ENCODE results near the gene FNBP1L.

FNBP1L gene

GRCh38 chr1:93443454-93443853 lies 4.5 kb upstream of the FNBP1L start:
- H3K4me2 ChIP-seq (ENCODE audit: low read length): no peak overlapping the region
- H3K56ac ChIP-seq (ENCODE audit: low read length): no peak overlapping the region
- peaks cover 5% of the 10 kb centered on the region for H3K79me2 ChIP-seq (ENCODE audit: control insufficient read depth, insufficient read depth, low read length)
- H4K5ac ChIP-seq (ENCODE audit: low read length): no peak overlapping the region
- no peak overlapping the region for H2AK5ac ChIP-seq (ENCODE audit: low read length)
- no peak overlapping the region for H3K9ac ChIP-seq (ENCODE audit: low read length)
- H3K4me1 ChIP-seq (ENCODE audit: control insufficient read depth, low read depth, low read length): no peaks in the 10 kb centered on the region
- H3K27me3 ChIP-seq (ENCODE audit: insufficient read depth, low read length, poor library complexity): no peaks in the 10 kb centered on the region
- H2BK15ac ChIP-seq (replicated peaks; ENCODE audit: low read depth): no peak overlapping the region
- H2BK120ac ChIP-seq (ENCODE audit: low read depth, low read length): no peak overlapping the region
- no peak overlapping the region for H3K27ac ChIP-seq (ENCODE audit: low read depth, low read length)
- H4K8ac ChIP-seq (ENCODE audit: low read depth, low read length): no peak overlapping the region
- no peak overlapping the region for H3K18ac ChIP-seq (ENCODE audit: low read length)
- H3K79me1 ChIP-seq (ENCODE audit: low read length): no peaks in the 10 kb centered on the region
- no peak overlapping the region for H3K4me3 ChIP-seq (ENCODE audit: low read length)
- H3K4ac ChIP-seq (ENCODE audit: low read depth, low read length): no peak overlapping the region
- H3K36me3 ChIP-seq (ENCODE audit: control insufficient read depth, insufficient read depth, low read length): no peaks in the 10 kb centered on the region
- DNase-seq: no peak
- no peak overlapping the region for H2BK5ac ChIP-seq (ENCODE audit: low read length)
- H3K23ac ChIP-seq (ENCODE audit: low read length): no peak overlapping the region

DNA sequence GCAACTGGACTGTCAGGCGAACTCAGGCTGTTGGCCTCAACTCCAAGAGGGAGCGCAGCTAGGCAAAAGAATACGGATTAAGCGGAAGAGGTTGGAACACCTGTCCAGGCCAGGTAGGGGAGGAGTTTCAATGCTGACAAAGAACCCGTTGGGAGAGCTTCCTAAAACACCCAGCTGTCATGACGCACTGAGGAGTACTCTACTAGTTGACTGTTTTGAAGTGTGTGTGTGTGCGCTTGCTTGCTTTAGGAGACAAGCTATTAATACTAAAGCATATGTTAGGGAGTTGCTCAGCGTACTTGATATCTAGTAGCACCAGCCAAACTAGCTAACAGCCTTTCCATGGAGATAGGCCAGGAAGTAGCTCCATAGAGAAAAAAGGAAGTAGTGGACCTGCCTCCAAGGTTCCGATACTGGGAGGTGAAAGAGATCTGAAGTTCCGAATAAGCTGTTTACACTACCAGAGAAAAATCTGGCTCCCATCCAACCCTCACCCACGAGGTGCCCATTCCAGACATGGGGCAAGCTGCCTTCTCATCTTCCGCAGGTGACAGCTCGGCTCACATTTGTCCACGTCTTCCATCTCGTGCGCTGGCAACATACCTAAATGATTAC lies 974 bp upstream of the FNBP1L start:
- Histone ChIP-seq H2BK120ac (ENCODE audit: low read depth, low read length) (no peak overlapping the region), H3K18ac (ENCODE audit: low read length) (no peak overlapping the region), H3K23ac (ENCODE audit: low read length) (no peak overlapping the region), H3K9ac (ENCODE audit: low read length) (no peak overlapping the region), H2AK5ac (ENCODE audit: low read length) (no peak overlapping the region), H3K56ac (ENCODE audit: low read length) (no peak overlapping the region), H2BK5ac (ENCODE audit: low read length) (no peak overlapping the region), H4K8ac (ENCODE audit: low read depth, low read length) (no peak overlapping the region), H3K4me2 (ENCODE audit: low read length) (no peak overlapping the region), H3K36me3 (ENCODE audit: control insufficient read depth, insufficient read depth, low read length) (no peaks in the 10 kb centered on the region), H2BK15ac (replicated peaks; ENCODE audit: low read depth) (no peak overlapping the region), H3K4me3 (ENCODE audit: low read length) (no peak overlapping the region), H3K27ac (ENCODE audit: low read depth, low read length) (no peak overlapping the region), H3K79me2 (ENCODE audit: control insufficient read depth, insufficient read depth, low read length) (peaks cover 30% of the 10 kb centered on the region), H3K79me1 (ENCODE audit: low read length) (no peaks in the 10 kb centered on the region), H4K5ac (ENCODE audit: low read length) (no peak overlapping the region), H3K4me1 (ENCODE audit: control insufficient read depth, low read depth, low read length) (no peaks in the 10 kb centered on the region), H3K4ac (ENCODE audit: low read depth, low read length) (no peak overlapping the region), H3K27me3 (ENCODE audit: insufficient read depth, low read length, poor library complexity) (no peaks in the 10 kb centered on the region)
- DNase-seq: no peak
- WGBS (ENCODE audit: extremely low coverage, insufficient coverage, low lambda C conversion rate): no CpG with 5 or more reads among the region's 16 CpGs

- peaks cover 2% of the 10 kb centered on the region for H3K4me1 ChIP-seq (ENCODE audit: control insufficient read depth, low read depth, low read length)
- peak overlapping the region; percentile 6 for H3K4me2 ChIP-seq (ENCODE audit: low read length)
- H2BK120ac ChIP-seq (ENCODE audit: low read depth, low read length): peak overlapping the region; percentile 24
- no peak overlapping the region for H4K5ac ChIP-seq (ENCODE audit: low read length)
- peak; percentile 86 for DNase-seq
- peak overlapping the region; percentile 67 for H4K8ac ChIP-seq (ENCODE audit: low read depth, low read length)
- H2AK5ac ChIP-seq (ENCODE audit: low read length): peak overlapping the region; percentile 12
- no peak overlapping the region for H3K23ac ChIP-seq (ENCODE audit: low read length)
- H3K27ac ChIP-seq (ENCODE audit: low read depth, low read length): peak overlapping the region; percentile 93
- H3K79me1 ChIP-seq (ENCODE audit: low read length): no peaks in the 10 kb centered on the region
- H2BK5ac ChIP-seq (ENCODE audit: low read length): peak overlapping the region; percentile 91
- no peak overlapping the region for H2BK15ac ChIP-seq (replicated peaks; ENCODE audit: low read depth)
- no peaks in the 10 kb centered on the region for H3K27me3 ChIP-seq (ENCODE audit: insufficient read depth, low read length, poor library complexity)
- peak overlapping the region; percentile 94 for H3K56ac ChIP-seq (ENCODE audit: low read length)
- H3K18ac ChIP-seq (ENCODE audit: low read length): peak overlapping the region; percentile 85
- peak overlapping the region; percentile 99 for H3K4ac ChIP-seq (ENCODE audit: low read depth, low read length)
- no peaks in the 10 kb centered on the region for H3K36me3 ChIP-seq (ENCODE audit: control insufficient read depth, insufficient read depth, low read length)
- WGBS (ENCODE audit: extremely low coverage, insufficient coverage, low lambda C conversion rate): no CpG with 5 or more reads among the region's 77 CpGs
- H3K79me2 ChIP-seq (ENCODE audit: control insufficient read depth, insufficient read depth, low read length): peaks cover 44% of the 10 kb centered on the region
- peak overlapping the region; percentile 92 for H3K9ac ChIP-seq (ENCODE audit: low read length)
- H3K4me3 ChIP-seq (ENCODE audit: low read length): peak overlapping the region; percentile 90
Measured at GRCh38 chr1:93448292-93448982, 519 bp downstream of the FNBP1L start.

- WGBS (ENCODE audit: extremely low coverage, insufficient coverage, low lambda C conversion rate): no CpG with 5 or more reads among the region's 27 CpGs
- DNase-seq: peak; percentile 79
Measured at GRCh38 chr1:93448983-93449804, 1.3 kb downstream of the FNBP1L start.

DNA sequence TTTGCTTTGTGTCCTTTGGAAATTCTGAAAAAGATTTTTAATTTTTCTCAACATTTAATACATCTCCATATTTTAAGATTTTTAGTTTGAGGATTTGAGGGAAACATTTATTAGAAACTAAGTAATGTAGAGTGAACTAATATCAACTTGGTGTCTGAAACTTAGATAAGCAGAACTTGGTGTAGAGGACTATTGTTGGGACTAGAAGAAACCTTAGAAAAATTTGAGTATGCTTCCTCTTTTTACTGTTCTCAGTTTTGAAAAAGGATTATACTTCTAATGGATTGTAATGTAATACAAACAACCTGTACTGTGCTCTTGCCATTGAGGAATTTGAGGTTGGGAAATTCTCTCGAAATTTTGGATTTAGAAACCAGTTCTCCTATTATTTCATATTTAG lies 2.4 kb downstream of the FNBP1L start:
- Histone ChIP-seq H3K79me1 (ENCODE audit: low read length) (no peaks in the 10 kb centered on the region), H3K4me1 (ENCODE audit: control insufficient read depth, low read depth, low read length) (peaks cover 2% of the 10 kb centered on the region), H3K27ac (ENCODE audit: low read depth, low read length) (no peak overlapping the region), H2BK120ac (ENCODE audit: low read depth, low read length) (no peak overlapping the region), H3K27me3 (ENCODE audit: insufficient read depth, low read length, poor library complexity) (no peaks in the 10 kb centered on the region), H3K18ac (ENCODE audit: low read length) (no peak overlapping the region), H3K36me3 (ENCODE audit: control insufficient read depth, insufficient read depth, low read length) (no peaks in the 10 kb centered on the region), H2AK5ac (ENCODE audit: low read length) (no peak overlapping the region), H3K56ac (ENCODE audit: low read length) (no peak overlapping the region), H3K79me2 (ENCODE audit: control insufficient read depth, insufficient read depth, low read length) (peaks cover 58% of the 10 kb centered on the region), H3K4me2 (ENCODE audit: low read length) (no peak overlapping the region), H4K5ac (ENCODE audit: low read length) (no peak overlapping the region), H3K4me3 (ENCODE audit: low read length) (no peak overlapping the region), H2BK15ac (replicated peaks; ENCODE audit: low read depth) (no peak overlapping the region), H3K23ac (ENCODE audit: low read length) (no peak overlapping the region), H2BK5ac (ENCODE audit: low read length) (no peak overlapping the region), H3K9ac (ENCODE audit: low read length) (no peak overlapping the region), H3K4ac (ENCODE audit: low read depth, low read length) (no peak overlapping the region), H4K8ac (ENCODE audit: low read depth, low read length) (no peak overlapping the region)
- DNase-seq: no peak
- no CpG with 5 or more reads among the region's 1 CpG for WGBS (ENCODE audit: extremely low coverage, insufficient coverage, low lambda C conversion rate)

More at GRCh38 chr1:93448983-93449804, 1.3 kb downstream of the FNBP1L start:
- H3K36me3 ChIP-seq (ENCODE audit: control insufficient read depth, insufficient read depth, low read length): no peaks in the 10 kb centered on the region
- H3K23ac ChIP-seq (ENCODE audit: low read length): no peak overlapping the region
- H3K4me3 ChIP-seq (ENCODE audit: low read length): peak overlapping the region; percentile 90
- H2AK5ac ChIP-seq (ENCODE audit: low read length): peak overlapping the region; percentile 12
- H3K56ac ChIP-seq (ENCODE audit: low read length): peak overlapping the region; percentile 94
- H3K79me1 ChIP-seq (ENCODE audit: low read length): no peaks in the 10 kb centered on the region
- peaks cover 2% of the 10 kb centered on the region for H3K4me1 ChIP-seq (ENCODE audit: control insufficient read depth, low read depth, low read length)
- no peaks in the 10 kb centered on the region for H3K27me3 ChIP-seq (ENCODE audit: insufficient read depth, low read length, poor library complexity)
- H3K27ac ChIP-seq (ENCODE audit: low read depth, low read length): peak overlapping the region; percentile 93
- H4K5ac ChIP-seq (ENCODE audit: low read length): no peak overlapping the region
- peak overlapping the region; percentile 92 for H3K9ac ChIP-seq (ENCODE audit: low read length)
- H3K4me2 ChIP-seq (ENCODE audit: low read length): peak overlapping the region; percentile 70
- peak overlapping the region; percentile 85 for H3K18ac ChIP-seq (ENCODE audit: low read length)
- H2BK5ac ChIP-seq (ENCODE audit: low read length): peak overlapping the region; percentile 49
- H2BK120ac ChIP-seq (ENCODE audit: low read depth, low read length): peak overlapping the region; percentile 24
- H2BK15ac ChIP-seq (replicated peaks; ENCODE audit: low read depth): no peak overlapping the region
- peak overlapping the region; percentile 99 for H3K4ac ChIP-seq (ENCODE audit: low read depth, low read length)
- H4K8ac ChIP-seq (ENCODE audit: low read depth, low read length): no peak overlapping the region
- peaks cover 51% of the 10 kb centered on the region for H3K79me2 ChIP-seq (ENCODE audit: control insufficient read depth, insufficient read depth, low read length)
